ENCODE results near the gene SPATA46.
A peak's percentile ranks its signal among the peaks of the same experiment; 100 is the strongest.

SPATA46 gene

GRCh38 chr1:162351246-162351842 lies 25.3 kb downstream of the SPATA46 start:
- DNase-seq = no peak

- DNase-seq = peak; percentile 35
Measured at GRCh38 chr1:162349635-162350330, 26.9 kb downstream of the SPATA46 start.

- no peak for DNase-seq
Measured at GRCh38 chr1:162347281-162347680, 29.4 kb downstream of the SPATA46 start.

GRCh38 chr1:162343470-162343869 lies 33.2 kb downstream of the SPATA46 start:
- no peak for DNase-seq

- DNase-seq = no peak
Measured at GRCh38 chr1:162342452-162342983, 34.1 kb downstream of the SPATA46 start.

GRCh38 chr1:162336621-162337285 lies 39.9 kb downstream of the SPATA46 start:
- DNase-seq = no peak

GRCh38 chr1:162335126-162335525 lies 41.5 kb downstream of the SPATA46 start:
- no peak for DNase-seq

- DNase-seq = no peak
Measured at GRCh38 chr1:162333991-162334390, 42.7 kb downstream of the SPATA46 start.

GRCh38 chr1:162329826-162330225 lies 46.8 kb downstream of the SPATA46 start:
- DNase-seq = no peak

GRCh38 chr1:162328512-162328911 lies 48.1 kb downstream of the SPATA46 start:
- no peak for DNase-seq

GRCh38 chr1:162327788-162328165 lies 48.9 kb downstream of the SPATA46 start:
- DNase-seq = no peak

- DNase-seq = no peak
Measured at GRCh38 chr1:162327144-162327787, 49.4 kb downstream of the SPATA46 start.

GRCh38 chr1:162326559-162326958 lies 50.1 kb downstream of the SPATA46 start:
- DNase-seq = no peak

GRCh38 chr1:162324396-162324795 lies 52.3 kb downstream of the SPATA46 start:
- DNase-seq = no peak
